ENCODE results near the gene DBNL.

DBNL gene

GRCh38 chr7:44080686-44081265 lies 36.3 kb downstream of the DBNL start:
- TF ChIP-seq ZNF70 (CRISPR knock-in tag; IDR thresholded peaks at IDR 0.05) (no peak), PPARA (CRISPR knock-in tag; IDR thresholded peaks at IDR 0.05; ENCODE audit: borderline replicate concordance) (no peak), GLIS3 (CRISPR knock-in tag; IDR thresholded peaks at IDR 0.05) (no peak), RARB (CRISPR knock-in tag; IDR thresholded peaks at IDR 0.05) (no peak), ZNF565 (CRISPR knock-in tag; conservative IDR thresholded peaks at IDR 0.05; ENCODE audit: low read depth) (no peak), POU6F1 (CRISPR knock-in tag; IDR thresholded peaks at IDR 0.05; ENCODE audit: borderline replicate concordance, low read depth) (no peak), TSHZ2 (CRISPR knock-in tag; IDR thresholded peaks at IDR 0.05) (no peak), SNAI2 (CRISPR knock-in tag; IDR thresholded peaks at IDR 0.05) (no peak), BACH2 (CRISPR knock-in tag; IDR thresholded peaks at IDR 0.05; ENCODE audit: borderline replicate concordance) (no peak)
- no peak for ATAC-seq

- ATAC-seq = no peak
- TF ChIP-seq ZNF8 (CRISPR knock-in tag; IDR thresholded peaks at IDR 0.05) (no peak), ZNF70 (CRISPR knock-in tag; IDR thresholded peaks at IDR 0.05) (no peak), ZFP30 (CRISPR knock-in tag; IDR thresholded peaks at IDR 0.05) (no peak)
Observed at GRCh38 chr7:44081266-44081748, 36.8 kb downstream of the DBNL start.

- peak; percentile 97 for ATAC-seq
- TF ChIP-seq ZC3H10 (CRISPR knock-in tag; IDR thresholded peaks at IDR 0.05) (no peak), ARNTL (CRISPR knock-in tag; IDR thresholded peaks at IDR 0.05; ENCODE audit: borderline replicate concordance, low read depth) (no peak), CSRNP3 (CRISPR knock-in tag; IDR thresholded peaks at IDR 0.05) (no peak), ZNF8 (CRISPR knock-in tag; IDR thresholded peaks at IDR 0.05) (no peak), ESRRG (CRISPR knock-in tag; IDR thresholded peaks at IDR 0.05) (no peak), CREB5 (CRISPR knock-in tag; IDR thresholded peaks at IDR 0.05; ENCODE audit: low read depth) (no peak), ZNF70 (CRISPR knock-in tag; IDR thresholded peaks at IDR 0.05) (0 out of 2 replicates have a peak, but pooled peaks have one; percentile 7), ZFP3 (CRISPR knock-in tag; IDR thresholded peaks at IDR 0.05) (peak; percentile 51; the same call in 1 of the 2 replicates), TCF4 (CRISPR knock-in tag; IDR thresholded peaks at IDR 0.05; ENCODE audit: borderline replicate concordance) (no peak; the same call in 1 of the 2 replicates), PATZ1 (CRISPR knock-in tag; IDR thresholded peaks at IDR 0.05; ENCODE audit: borderline replicate concordance) (no peak), GLIS3 (CRISPR knock-in tag; IDR thresholded peaks at IDR 0.05) (no peak), OSR1 (CRISPR knock-in tag; IDR thresholded peaks at IDR 0.05) (no peak), RARB (CRISPR knock-in tag; IDR thresholded peaks at IDR 0.05) (no peak), TSHZ2 (CRISPR knock-in tag; IDR thresholded peaks at IDR 0.05) (peak; percentile 62; the same call in 1 of the 2 replicates)
Observed at GRCh38 chr7:44082541-44083207, 38.2 kb downstream of the DBNL start.
